ENCODE data around the gene LAMTOR3. TPM values are rescaled to one million over a fixed set of nuclear protein-coding genes. Genes with fewer than 3 reads are reported as not detected.

LAMTOR3 gene
- total RNA-seq, 1 experiment from 2014 or later = 21.2 TPM

GRCh38 chr4:99848591-99849001 is 45.6 kb downstream of the LAMTOR3 start:
- no peaks in the 10 kb centered on the region for H3K4me1 Mint-ChIP-seq
- ChIA-PET CTCF (no interaction called here), POLR2A (no interaction called here)
- DNase-seq (ENCODE audit: low spot score) (no peak), ATAC-seq (no peak)
- no peak overlapping the region for H3K4me3 Mint-ChIP-seq
- TF ChIP-seq, protein P1, sequence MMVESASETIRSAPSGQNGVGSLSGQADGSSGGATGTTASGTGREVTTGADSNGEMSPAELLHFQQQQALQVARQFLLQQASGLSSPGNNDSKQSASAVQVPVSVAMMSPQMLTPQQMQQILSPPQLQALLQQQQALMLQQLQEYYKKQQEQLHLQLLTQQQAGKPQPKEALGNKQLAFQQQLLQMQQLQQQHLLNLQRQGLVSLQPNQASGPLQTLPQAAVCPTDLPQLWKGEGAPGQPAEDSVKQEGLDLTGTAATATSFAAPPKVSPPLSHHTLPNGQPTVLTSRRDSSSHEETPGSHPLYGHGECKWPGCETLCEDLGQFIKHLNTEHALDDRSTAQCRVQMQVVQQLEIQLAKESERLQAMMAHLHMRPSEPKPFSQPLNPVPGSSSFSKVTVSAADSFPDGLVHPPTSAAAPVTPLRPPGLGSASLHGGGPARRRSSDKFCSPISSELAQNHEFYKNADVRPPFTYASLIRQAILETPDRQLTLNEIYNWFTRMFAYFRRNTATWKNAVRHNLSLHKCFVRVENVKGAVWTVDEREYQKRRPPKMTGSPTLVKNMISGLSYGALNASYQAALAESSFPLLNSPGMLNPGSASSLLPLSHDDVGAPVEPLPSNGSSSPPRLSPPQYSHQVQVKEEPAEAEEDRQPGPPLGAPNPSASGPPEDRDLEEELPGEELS (CRISPR knock-in tag; IDR thresholded peaks at IDR 0.05) = no peak
- TF ChIP-seq HMGA2 (CRISPR knock-in tag; IDR thresholded peaks at IDR 0.05) (no peak), CTCF (IDR thresholded peaks at IDR 0.05) (no peak), ZBTB21 (CRISPR knock-in tag; IDR thresholded peaks at IDR 0.05; ENCODE audit: borderline replicate concordance) (no peak), ZNF232 (CRISPR knock-in tag; IDR thresholded peaks at IDR 0.05) (no peak), ZNF219 (CRISPR knock-in tag; IDR thresholded peaks at IDR 0.05; ENCODE audit: borderline replicate concordance) (no peak), ZBTB43 (CRISPR knock-in tag; IDR thresholded peaks at IDR 0.05) (no peak), STAT6 (CRISPR knock-in tag; conservative IDR thresholded peaks at IDR 0.05; ENCODE audit: low read depth) (no peak), MYBL2 (CRISPR knock-in tag; IDR thresholded peaks at IDR 0.05) (no peak), TEAD4 (CRISPR knock-in tag; IDR thresholded peaks at IDR 0.05) (no peak), GABPB1 (CRISPR knock-in tag; IDR thresholded peaks at IDR 0.05) (no peak)
- TF ChIP-seq, protein P2, sequence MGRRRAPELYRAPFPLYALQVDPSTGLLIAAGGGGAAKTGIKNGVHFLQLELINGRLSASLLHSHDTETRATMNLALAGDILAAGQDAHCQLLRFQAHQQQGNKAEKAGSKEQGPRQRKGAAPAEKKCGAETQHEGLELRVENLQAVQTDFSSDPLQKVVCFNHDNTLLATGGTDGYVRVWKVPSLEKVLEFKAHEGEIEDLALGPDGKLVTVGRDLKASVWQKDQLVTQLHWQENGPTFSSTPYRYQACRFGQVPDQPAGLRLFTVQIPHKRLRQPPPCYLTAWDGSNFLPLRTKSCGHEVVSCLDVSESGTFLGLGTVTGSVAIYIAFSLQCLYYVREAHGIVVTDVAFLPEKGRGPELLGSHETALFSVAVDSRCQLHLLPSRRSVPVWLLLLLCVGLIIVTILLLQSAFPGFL (CRISPR knock-in tag; IDR thresholded peaks at IDR 0.05; ENCODE audit: borderline replicate concordance) = no peak
- TF ChIP-seq, protein P3, sequence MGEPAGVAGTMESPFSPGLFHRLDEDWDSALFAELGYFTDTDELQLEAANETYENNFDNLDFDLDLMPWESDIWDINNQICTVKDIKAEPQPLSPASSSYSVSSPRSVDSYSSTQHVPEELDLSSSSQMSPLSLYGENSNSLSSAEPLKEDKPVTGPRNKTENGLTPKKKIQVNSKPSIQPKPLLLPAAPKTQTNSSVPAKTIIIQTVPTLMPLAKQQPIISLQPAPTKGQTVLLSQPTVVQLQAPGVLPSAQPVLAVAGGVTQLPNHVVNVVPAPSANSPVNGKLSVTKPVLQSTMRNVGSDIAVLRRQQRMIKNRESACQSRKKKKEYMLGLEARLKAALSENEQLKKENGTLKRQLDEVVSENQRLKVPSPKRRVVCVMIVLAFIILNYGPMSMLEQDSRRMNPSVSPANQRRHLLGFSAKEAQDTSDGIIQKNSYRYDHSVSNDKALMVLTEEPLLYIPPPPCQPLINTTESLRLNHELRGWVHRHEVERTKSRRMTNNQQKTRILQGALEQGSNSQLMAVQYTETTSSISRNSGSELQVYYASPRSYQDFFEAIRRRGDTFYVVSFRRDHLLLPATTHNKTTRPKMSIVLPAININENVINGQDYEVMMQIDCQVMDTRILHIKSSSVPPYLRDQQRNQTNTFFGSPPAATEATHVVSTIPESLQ (CRISPR knock-in tag; IDR thresholded peaks at IDR 0.05) = no peak
- H3K27ac Mint-ChIP-seq = no peak overlapping the region
- H3K27me3 Mint-ChIP-seq (ENCODE audit: low read depth) = no peaks in the 10 kb centered on the region
- H3K36me3 Mint-ChIP-seq = no peaks in the 10 kb centered on the region
- H3K9me3 Mint-ChIP-seq = no peaks in the 10 kb centered on the region

DNA sequence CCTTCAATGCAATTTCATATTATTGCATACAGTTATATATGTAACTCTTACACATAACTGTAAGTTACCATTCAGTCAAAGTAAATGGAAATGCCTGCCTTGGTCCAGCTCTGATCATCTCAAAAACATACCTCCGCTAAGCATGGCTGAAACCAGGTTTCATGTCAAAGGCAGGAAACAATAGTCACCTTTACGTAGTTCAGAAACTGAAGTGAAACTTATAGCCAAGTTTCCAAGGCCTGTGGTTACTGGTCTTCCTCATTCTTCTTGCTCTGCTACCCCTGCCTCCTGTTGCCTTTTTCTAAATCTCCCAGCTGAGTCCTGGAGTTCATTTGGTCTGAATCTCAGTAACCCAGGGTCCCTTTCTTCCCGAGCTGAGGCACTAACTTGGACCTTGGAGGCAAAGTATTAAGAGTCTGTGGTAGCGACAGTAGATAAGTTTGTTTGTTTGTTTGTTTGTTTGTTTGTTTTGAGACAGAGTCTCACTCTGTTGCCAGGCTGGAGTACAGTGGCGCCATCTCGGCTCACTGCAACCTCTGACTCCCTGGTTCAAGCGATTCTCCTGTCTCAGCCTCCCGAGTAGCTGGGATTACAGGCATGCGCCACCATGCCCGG is 46.8 kb downstream of the LAMTOR3 start:
- ATAC-seq (no peak), DNase-seq (ENCODE audit: low spot score) (no peak)
- CTCF ChIA-PET = interaction anchor here (0.9 kb wide), 1 partner anchor 36 kb away, joined by 3 read pairs; no protein-coding TSS in a partner anchor
- Mint-ChIP-seq H3K27ac (no peak overlapping the region), H3K4me1 (no peaks in the 10 kb centered on the region), H3K9me3 (no peaks in the 10 kb centered on the region), H3K36me3 (no peaks in the 10 kb centered on the region), H3K4me3 (no peak overlapping the region), H3K27me3 (ENCODE audit: low read depth) (no peaks in the 10 kb centered on the region)
- POLR2A ChIA-PET = no interaction called here
- TF ChIP-seq GTF2I (CRISPR knock-in tag; conservative IDR thresholded peaks at IDR 0.05) (no peak), ETV6 (CRISPR knock-in tag; IDR thresholded peaks at IDR 0.05) (no peak), IRF2 (CRISPR knock-in tag; IDR thresholded peaks at IDR 0.05; ENCODE audit: borderline replicate concordance, low read depth) (no peak), ZNF232 (CRISPR knock-in tag; IDR thresholded peaks at IDR 0.05) (no peak), ZNF219 (CRISPR knock-in tag; IDR thresholded peaks at IDR 0.05; ENCODE audit: borderline replicate concordance) (no peak)
- TF ChIP-seq, protein P4, sequence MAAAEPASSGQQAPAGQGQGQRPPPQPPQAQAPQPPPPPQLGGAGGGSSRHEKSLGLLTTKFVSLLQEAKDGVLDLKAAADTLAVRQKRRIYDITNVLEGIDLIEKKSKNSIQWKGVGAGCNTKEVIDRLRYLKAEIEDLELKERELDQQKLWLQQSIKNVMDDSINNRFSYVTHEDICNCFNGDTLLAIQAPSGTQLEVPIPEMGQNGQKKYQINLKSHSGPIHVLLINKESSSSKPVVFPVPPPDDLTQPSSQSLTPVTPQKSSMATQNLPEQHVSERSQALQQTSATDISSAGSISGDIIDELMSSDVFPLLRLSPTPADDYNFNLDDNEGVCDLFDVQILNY (CRISPR knock-in tag; IDR thresholded peaks at IDR 0.05) = no peak
- TF ChIP-seq, protein P5, sequence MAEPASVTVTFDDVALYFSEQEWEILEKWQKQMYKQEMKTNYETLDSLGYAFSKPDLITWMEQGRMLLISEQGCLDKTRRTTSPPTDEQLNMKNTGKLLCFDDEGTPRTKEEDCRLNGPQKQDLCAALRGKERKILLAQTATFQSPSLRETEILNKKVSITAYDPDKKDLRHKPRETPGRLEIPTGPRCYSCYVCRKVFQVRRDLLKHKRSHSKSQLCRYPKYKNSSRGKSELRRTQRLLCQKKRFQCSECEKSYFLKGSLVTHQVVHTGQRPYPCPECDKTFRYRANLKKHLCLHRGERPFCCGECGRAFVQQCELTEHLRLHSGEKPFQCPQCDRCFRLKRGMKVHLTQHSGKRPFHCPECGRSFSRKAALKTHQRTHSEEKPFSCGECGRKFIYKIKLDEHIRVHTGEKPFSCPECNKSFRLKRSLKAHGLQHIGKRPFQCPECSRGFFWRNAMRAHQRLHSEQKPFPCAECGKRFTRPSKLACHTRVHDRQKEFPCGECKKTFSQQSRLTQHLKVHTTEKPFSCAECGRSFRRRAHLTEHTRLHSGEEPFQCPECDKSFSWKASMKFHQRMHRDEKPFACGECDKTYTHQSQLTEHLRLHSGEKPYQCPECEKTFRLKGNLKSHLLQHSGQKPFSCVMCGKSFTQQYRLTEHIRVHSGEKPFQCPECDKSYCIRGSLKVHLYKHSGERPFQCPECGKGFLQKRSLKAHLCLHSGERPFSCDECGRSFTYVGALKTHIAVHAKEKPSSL (CRISPR knock-in tag; conservative IDR thresholded peaks at IDR 0.05) = no peak
